DMS 273 (cell line): Measurements from ENCODE around the gene PITPNM3.

Experiments
- DNase-seq: peaks from one replicate; lab custom pipeline; 2025; ENCODE audit not compliant: unreplicated experiment; lab: John Stamatoyannopoulos, UW

PITPNM3 gene

GRCh38 chr17:6450926-6451832, 105.2 kb downstream of the PITPNM3 start:
- peak; percentile 58 for DNase-seq

GRCh38 chr17:6449307-6449706, 107.0 kb downstream of the PITPNM3 start:
- DNase-seq, result no peak

- no peak for DNase-seq
Observed at GRCh38 chr17:6448473-6448872, 107.9 kb downstream of the PITPNM3 start.

- DNase-seq, result no peak
Observed at GRCh38 chr17:6446516-6447100, 109.7 kb downstream of the PITPNM3 start.

- DNase-seq, result no peak
Observed at GRCh38 chr17:6444571-6445335, 111.6 kb downstream of the PITPNM3 start.

- DNase-seq, result peak; percentile 96
Observed at GRCh38 chr17:6443692-6444570, 112.4 kb downstream of the PITPNM3 start, which contains the start of gene PIMREG. Gene PIMREG, plus strand, starts transcription at chr17:6444455. Its CDS starts 656 bp downstream, at chr17:6445111.

- DNase-seq, result no peak
Observed at GRCh38 chr17:6442775-6443174, 113.6 kb downstream of the PITPNM3 start.

- DNase-seq, result peak; percentile 7
Observed at GRCh38 chr17:6439951-6440350, 116.4 kb downstream of the PITPNM3 start.

- DNase-seq, result no peak
Observed at GRCh38 chr17:6437956-6438355, 118.4 kb downstream of the PITPNM3 start.

- DNase-seq, result no peak
Observed at GRCh38 chr17:6437466-6437865, 118.9 kb downstream of the PITPNM3 start.

GRCh38 chr17:6435968-6436367, 120.4 kb downstream of the PITPNM3 start:
- DNase-seq, result peak; percentile 72

- DNase-seq, result no peak
Observed at GRCh38 chr17:6435051-6435450, 121.3 kb downstream of the PITPNM3 start, which contains the start of gene AIPL1. Gene AIPL1, minus strand, starts transcription at chr17:6435121. Its CDS starts 17 bp downstream, at chr17:6435104.

- peak; percentile 14 for DNase-seq
Observed at GRCh38 chr17:6430769-6431168, 125.6 kb downstream of the PITPNM3 start.

GRCh38 chr17:6429266-6429665, 127.1 kb downstream of the PITPNM3 start:
- DNase-seq, result no peak

GRCh38 chr17:6428207-6428965, 128.0 kb downstream of the PITPNM3 start:
- DNase-seq, result no peak

GRCh38 chr17:6427279-6427781, 129.0 kb downstream of the PITPNM3 start:
- DNase-seq, result peak; percentile 3

- no peak for DNase-seq
Observed at GRCh38 chr17:6426356-6427101, 129.8 kb downstream of the PITPNM3 start.

- no peak for DNase-seq
Observed at GRCh38 chr17:6425407-6425806, 130.9 kb downstream of the PITPNM3 start.

GRCh38 chr17:6423931-6424330, 132.4 kb downstream of the PITPNM3 start:
- DNase-seq, result no peak
